ENCODE measurements around the gene NPIPA7.
"Not testable (repeated sequence)": the region's sequence is repeated elsewhere in the genome, so short reads cannot be mapped to it uniquely, and the experiment has no call there.

The NPIPA7 gene

GRCh38 chr16:16417914-16418544 is 39.1 kb downstream of the NPIPA7 start:
- DNase-seq (ENCODE audit: low read depth), result not testable (repeated sequence)

GRCh38 chr16:16420515-16420914 is 41.6 kb downstream of the NPIPA7 start:
- DNase-seq (ENCODE audit: low read depth), result not testable (repeated sequence)

- DNase-seq (ENCODE audit: low read depth), result not testable (repeated sequence)
These were observed 46.2 kb downstream of the NPIPA7 start for GRCh38 chr16:16425146-16425545.

- DNase-seq (ENCODE audit: low read depth), result not testable (repeated sequence)
These were observed 52.2 kb downstream of the NPIPA7 start for GRCh38 chr16:16431135-16431534.

- not testable (repeated sequence) for DNase-seq (ENCODE audit: low read depth)
These were observed 55.8 kb downstream of the NPIPA7 start for GRCh38 chr16:16434711-16435110.

GRCh38 chr16:16441401-16441800 is 62.5 kb downstream of the NPIPA7 start:
- DNase-seq (ENCODE audit: low read depth), result not testable (repeated sequence)

Measured in stimulated activated CD8-positive, alpha-beta memory T cell treated with anti-CD3 and anti-CD28 coated beads, Interleukin-12 subunit alpha, Interleukin-12 subunit beta, amount 100 ng/mL, for 4 hours (primary cell).